Naive B cell (primary cell): ENCODE measurements around the gene RALB. TPM values are rescaled to one million over a fixed set of nuclear protein-coding genes. Genes with fewer than 3 reads are reported as not detected.
"Not testable (repeated sequence)": the region's sequence is repeated elsewhere in the genome, so short reads cannot be mapped to it uniquely, and the experiment has no call there.

ENCODE experiments used
- ATAC-seq, 2 donors: fragments of 150-1000 bp; cut with Tn5 transposase; 2 replicates each; pipeline ENCODE4 v1.10.0; 2021; ENCODE audit warnings: low read depth in 2 of 2, mild to moderate bottlenecking in 2 of 2, moderate library complexity in 2 of 2
- DNase-seq: peaks from one replicate; pipeline ENCODE4 v3.0.0; 2022
- H3K27ac Mint-ChIP-seq, 6 donors: one replicate each; pipeline ENCODE4 v1.8.0; 2020 to 2022; ENCODE audit warnings: mild to moderate bottlenecking in 6 of 6, mixed read lengths in 6 of 6, moderate library complexity in 5 of 6, inconsistent platforms in 2 of 6
- H3K27me3 Mint-ChIP-seq, 3 donors: one replicate each; pipeline ENCODE4 v1.8.0; 2021 to 2022; ENCODE audit warnings: mixed read lengths in 3 of 3, mild to moderate bottlenecking in 1 of 3
- H3K36me3 Mint-ChIP-seq, 2 donors: one replicate each; pipeline ENCODE4 v1.8.0; 2020 to 2022; ENCODE audit warnings: mixed read lengths in 2 of 2, inconsistent platforms in 1 of 2, mild to moderate bottlenecking in 1 of 2
- H3K4me1 Mint-ChIP-seq, 3 donors: one replicate each; pipeline ENCODE4 v1.8.0; 2020 to 2022; ENCODE audit warnings: mixed read lengths in 3 of 3, inconsistent platforms in 1 of 3, mild to moderate bottlenecking in 1 of 3, moderate library complexity in 1 of 3
- H3K4me3 Mint-ChIP-seq, 8 donors: one replicate each; pipeline ENCODE4 v1.8.0; 2020 to 2022; ENCODE audit warnings: mild to moderate bottlenecking in 8 of 8, mixed read lengths in 8 of 8, moderate library complexity in 8 of 8, inconsistent platforms in 2 of 8
- H3K9me3 Mint-ChIP-seq, 7 donors: one replicate each; pipeline ENCODE4 v1.8.0; 2020 to 2022; ENCODE audit warnings: mixed read lengths in 7 of 7, mild to moderate bottlenecking in 5 of 7, inconsistent platforms in 2 of 7, moderate library complexity in 1 of 7
- polyA plus RNA-seq, 6 donors: library from polyadenylated mRNA; unstranded; fragments of 300-500 nt; fragmentation: Illumina TruSeq; gene quantifications; one replicate each; pipeline ENCODE4 v1.2.3, GENCODE V29; 2021; ENCODE audit warnings: low read depth in 6 of 6

RALB gene
- polyA plus RNA-seq, 6 donors from 2014 or later, result 84.0 to 121 (median 97.0) TPM

DNA sequence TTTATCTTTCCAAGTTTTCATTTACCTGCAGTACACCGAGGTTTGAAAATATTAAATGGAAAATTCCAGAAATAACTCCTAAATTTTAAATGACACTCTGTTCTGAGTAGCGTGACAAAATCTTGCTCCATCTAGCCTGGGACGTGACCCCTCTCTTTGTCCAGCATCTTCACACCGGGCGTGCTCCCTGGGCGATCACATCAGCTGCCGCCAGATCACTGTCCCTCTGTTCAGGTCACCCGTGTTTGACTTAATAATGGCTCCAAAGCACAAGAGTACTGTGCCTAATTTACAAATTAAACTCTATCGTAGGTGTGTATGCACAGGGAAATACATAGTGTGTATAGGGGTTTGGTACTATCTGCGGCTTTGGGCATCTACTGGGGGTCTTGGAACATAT is 23.3 kb upstream of the RALB start:
- DNase-seq (no peak), ATAC-seq (no peak)
- peaks cover 24 to 54% (median 42%) of the 10 kb centered on the region in 3 donors for H3K4me1 Mint-ChIP-seq
- no peaks in the 10 kb centered on the region for H3K27me3 Mint-ChIP-seq
- peak overlapping the region in 1 of 8 donors; percentile 21 for H3K4me3 Mint-ChIP-seq
- H3K27ac Mint-ChIP-seq, result no peak overlapping the region
- H3K9me3 Mint-ChIP-seq, result no peaks in the 10 kb centered on the region
- H3K36me3 Mint-ChIP-seq, result no peaks in the 10 kb centered on the region

DNA sequence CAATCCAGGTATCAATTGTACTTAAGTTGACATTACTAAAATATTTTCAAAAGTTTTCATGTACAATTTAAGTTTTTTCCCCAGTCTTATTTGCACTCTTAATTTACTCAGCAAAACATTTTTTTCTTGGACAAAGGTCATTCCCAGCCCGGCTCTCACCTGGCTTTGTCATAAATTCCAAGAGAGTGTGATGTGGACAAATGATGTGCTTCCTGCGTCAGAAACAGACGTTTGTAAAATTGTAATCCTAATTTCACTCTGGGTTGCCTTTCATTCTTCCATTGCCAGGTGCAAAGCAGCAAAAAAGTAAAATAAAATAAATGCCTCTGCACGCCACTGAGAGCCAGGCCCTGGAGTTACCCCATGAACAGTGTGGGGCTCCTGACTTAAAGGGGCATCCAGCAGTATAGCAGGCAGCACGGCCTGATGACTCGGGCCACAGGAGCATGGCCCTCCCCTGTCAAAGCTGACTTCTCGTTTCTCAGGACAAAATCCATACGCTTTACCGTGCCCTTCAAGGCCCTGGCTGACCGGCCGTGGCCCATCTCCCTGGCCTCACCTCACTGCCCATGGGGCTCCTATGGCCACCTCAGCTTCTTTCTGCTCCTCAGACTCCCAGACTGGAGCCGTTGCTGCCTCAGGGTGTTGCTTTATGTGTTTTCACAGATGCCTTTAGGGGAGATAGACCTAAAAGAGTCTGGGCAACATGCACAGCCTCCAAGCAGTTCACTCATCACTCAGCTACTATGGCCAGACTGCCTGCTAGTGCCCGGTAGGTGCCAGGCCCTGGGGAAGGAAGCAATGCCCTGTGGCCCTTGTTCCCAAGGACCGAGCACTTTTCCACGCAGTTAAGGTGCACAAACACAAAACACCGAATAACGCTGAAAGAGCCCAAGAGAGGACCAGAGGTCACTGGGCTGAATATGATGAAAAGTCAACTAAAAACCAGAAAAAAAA is 21.9 kb upstream of the RALB start:
- peak overlapping the region; percentile 85 to 94 (median 92) for H3K4me3 Mint-ChIP-seq
- peak overlapping the region in 4 of 6 donors; percentile 33 to 89 (median 78) for H3K27ac Mint-ChIP-seq
- H3K4me1 Mint-ChIP-seq, result peaks cover 20 to 56% (median 36%) of the 10 kb centered on the region in 3 donors
- H3K36me3 Mint-ChIP-seq, result no peaks in the 10 kb centered on the region
- H3K27me3 Mint-ChIP-seq, result no peaks in the 10 kb centered on the region
- no peak for DNase-seq
- no peak for ATAC-seq
- H3K9me3 Mint-ChIP-seq, result no peaks in the 10 kb centered on the region

GRCh38 chr2:120231564-120231973 is 21.1 kb upstream of the RALB start:
- Mint-ChIP-seq H3K27ac (peak overlapping the region in 3 of 6 donors; percentile 89 to 97 (median 95)), H3K9me3 (no peaks in the 10 kb centered on the region), H3K36me3 (no peaks in the 10 kb centered on the region), H3K4me3 (peak overlapping the region; percentile 85 to 94 (median 92)), H3K27me3 (no peaks in the 10 kb centered on the region), H3K4me1 (peaks cover 20 to 56% (median 36%) of the 10 kb centered on the region in 3 donors)
- DNase-seq (no peak), ATAC-seq (peak in 1 of 2 donors; percentile 6)

DNA sequence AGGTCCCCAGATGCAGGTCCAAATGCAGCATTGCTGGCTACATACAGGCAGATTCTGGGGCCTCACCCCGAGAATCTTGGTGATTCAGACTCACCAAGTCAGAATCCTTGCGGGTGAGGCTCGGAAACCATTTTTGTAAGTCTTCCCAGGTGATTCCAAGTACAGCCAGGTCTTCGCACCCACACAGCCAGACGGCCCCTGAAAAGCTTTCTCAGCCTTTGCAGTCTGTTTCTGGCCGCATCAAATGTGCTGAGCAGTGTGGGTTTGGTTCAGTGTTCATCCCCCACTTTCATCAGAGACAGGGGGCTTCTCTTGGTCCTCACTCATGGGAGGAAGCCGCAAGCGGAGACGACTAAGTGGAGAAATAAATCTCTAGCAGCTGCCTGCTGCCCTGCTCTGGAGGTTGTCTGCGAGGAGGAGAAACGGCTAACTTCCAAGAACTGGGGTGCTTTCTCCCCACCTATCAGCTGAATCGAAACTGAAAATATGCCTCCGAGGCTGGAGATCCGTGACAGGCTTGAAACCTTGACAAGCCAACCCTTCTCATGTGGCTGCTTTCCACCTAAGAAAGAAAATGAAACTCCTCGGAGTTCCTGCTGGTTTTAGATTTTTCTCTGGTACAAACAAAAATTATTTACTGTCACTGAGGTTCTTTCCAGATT is 20.5 kb upstream of the RALB start:
- Mint-ChIP-seq H3K36me3 (no peaks in the 10 kb centered on the region), H3K27me3 (no peaks in the 10 kb centered on the region), H3K4me3 (peak overlapping the region; percentile 85 to 94 (median 92)), H3K27ac (peak overlapping the region; percentile 84 to 97 (median 95)), H3K4me1 (peaks cover 20 to 53% (median 36%) of the 10 kb centered on the region in 3 donors), H3K9me3 (no peaks in the 10 kb centered on the region)
- ATAC-seq (peak; percentile 96 to 97), DNase-seq (peak; percentile 76)

DNA sequence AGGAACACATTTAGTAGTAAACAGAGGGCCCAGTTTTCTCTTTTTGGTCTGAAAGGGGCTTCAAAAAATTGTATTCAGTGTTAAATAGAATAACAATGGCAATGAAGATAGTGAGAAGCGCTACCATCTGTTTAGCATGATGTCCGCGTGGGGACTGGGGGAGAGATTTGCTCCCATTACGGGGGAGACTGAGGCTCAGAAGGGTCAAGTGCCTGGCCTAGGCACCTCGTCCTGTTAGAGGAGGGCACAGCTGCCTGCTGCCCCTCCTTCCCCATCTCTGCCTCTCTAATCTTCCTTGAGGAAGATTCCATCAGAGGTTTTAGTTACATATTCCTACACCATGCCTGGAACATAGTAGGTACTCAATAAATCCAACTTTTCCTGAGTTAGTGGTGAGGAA is 19.4 kb upstream of the RALB start:
- DNase-seq (no peak), ATAC-seq (no peak)
- Mint-ChIP-seq H3K27ac (peak overlapping the region in 5 of 6 donors; percentile 89 to 97 (median 95)), H3K4me1 (peaks cover 11 to 41% (median 31%) of the 10 kb centered on the region in 3 donors), H3K4me3 (peak overlapping the region in 7 of 8 donors; percentile 63 to 93 (median 90)), H3K36me3 (no peaks in the 10 kb centered on the region), H3K27me3 (peaks cover 0 to 4% (median 0%) of the 10 kb centered on the region in 3 donors), H3K9me3 (no peaks in the 10 kb centered on the region)

DNA sequence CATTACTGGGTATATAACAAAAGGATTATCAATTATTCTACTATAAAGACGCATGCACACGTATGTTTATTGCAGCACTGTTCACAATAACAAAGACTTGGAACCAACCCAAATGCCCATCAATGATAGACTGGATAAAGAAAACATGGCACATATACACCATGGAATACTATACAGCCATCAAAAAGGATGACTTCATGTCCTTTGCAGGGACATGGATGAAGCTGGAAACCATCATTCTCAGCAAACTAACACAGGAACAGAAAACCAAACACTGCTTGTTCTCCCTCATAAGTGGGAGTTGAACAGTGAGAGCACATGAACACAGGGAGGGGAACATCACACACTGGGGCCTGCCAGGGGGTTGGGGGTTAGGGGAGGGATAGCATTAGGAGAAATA is 17.5 kb upstream of the RALB start:
- H3K27me3 Mint-ChIP-seq, H3K27ac Mint-ChIP-seq, DNase-seq, H3K4me3 Mint-ChIP-seq, H3K9me3 Mint-ChIP-seq, H3K36me3 Mint-ChIP-seq, ATAC-seq: not testable (repeated sequence)
- H3K4me1 Mint-ChIP-seq, result peaks cover 11 to 29% (median 16%) of the 10 kb centered on the region in 3 donors

GRCh38 chr2:120235681-120236080 is 17.0 kb upstream of the RALB start:
- peaks cover 11 to 28% (median 14%) of the 10 kb centered on the region in 3 donors for H3K4me1 Mint-ChIP-seq
- no peaks in the 10 kb centered on the region for H3K36me3 Mint-ChIP-seq
- ATAC-seq (no peak), DNase-seq (no peak)
- no peaks in the 10 kb centered on the region for H3K9me3 Mint-ChIP-seq
- no peak overlapping the region for H3K27ac Mint-ChIP-seq
- H3K4me3 Mint-ChIP-seq, result no peak overlapping the region
- H3K27me3 Mint-ChIP-seq, result peaks cover 0 to 7% (median 0%) of the 10 kb centered on the region in 3 donors

DNA sequence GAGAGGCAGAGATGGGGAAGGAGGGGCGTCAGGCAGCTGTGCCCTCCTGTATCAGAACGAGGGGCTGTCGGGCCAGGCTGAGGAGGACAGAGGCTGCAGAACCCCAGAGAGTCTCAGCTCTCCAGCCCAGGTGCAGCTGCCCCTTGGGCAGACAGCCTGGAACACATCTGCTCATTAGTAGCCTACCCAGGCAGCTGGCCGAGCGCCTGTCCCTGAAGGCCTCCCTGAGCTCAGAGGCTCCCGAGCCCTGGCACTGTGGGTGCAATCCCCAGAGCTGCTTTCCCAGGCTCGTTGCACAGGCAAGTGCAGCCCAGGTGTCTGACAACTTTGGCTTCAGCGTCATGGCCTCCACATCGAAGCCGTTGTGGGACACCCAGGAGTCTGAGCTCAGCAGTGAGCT is 16.3 kb upstream of the RALB start:
- DNase-seq, result no peak

GRCh38 chr2:120236791-120237190 is 15.9 kb upstream of the RALB start:
- Mint-ChIP-seq H3K36me3 (no peaks in the 10 kb centered on the region), H3K9me3 (no peaks in the 10 kb centered on the region), H3K4me3 (no peak overlapping the region), H3K27ac (no peak overlapping the region), H3K27me3 (peaks cover 0 to 7% (median 0%) of the 10 kb centered on the region in 3 donors), H3K4me1 (peaks cover 5 to 17% (median 6%) of the 10 kb centered on the region in 3 donors)
- no peak for DNase-seq
- no peak for ATAC-seq

More for the DNA sequence above, 16.3 kb upstream of the RALB start:
- H3K27me3 Mint-ChIP-seq, result peaks cover 0 to 7% (median 0%) of the 10 kb centered on the region in 3 donors
- no peak for ATAC-seq
- H3K36me3 Mint-ChIP-seq, result no peaks in the 10 kb centered on the region
- H3K4me3 Mint-ChIP-seq, result no peak overlapping the region
- peaks cover 5 to 22% (median 8%) of the 10 kb centered on the region in 3 donors for H3K4me1 Mint-ChIP-seq
- no peaks in the 10 kb centered on the region for H3K9me3 Mint-ChIP-seq
- H3K27ac Mint-ChIP-seq, result no peak overlapping the region

GRCh38 chr2:120237491-120237902 is 15.2 kb upstream of the RALB start:
- H3K27me3 Mint-ChIP-seq, result peaks cover 0 to 7% (median 0%) of the 10 kb centered on the region in 3 donors
- no peak overlapping the region for H3K4me3 Mint-ChIP-seq
- ATAC-seq (no peak), DNase-seq (no peak)
- H3K27ac Mint-ChIP-seq, result no peak overlapping the region
- no peaks in the 10 kb centered on the region for H3K9me3 Mint-ChIP-seq
- H3K4me1 Mint-ChIP-seq, result peaks cover 5 to 10% (median 6%) of the 10 kb centered on the region in 3 donors
- no peaks in the 10 kb centered on the region for H3K36me3 Mint-ChIP-seq

DNA sequence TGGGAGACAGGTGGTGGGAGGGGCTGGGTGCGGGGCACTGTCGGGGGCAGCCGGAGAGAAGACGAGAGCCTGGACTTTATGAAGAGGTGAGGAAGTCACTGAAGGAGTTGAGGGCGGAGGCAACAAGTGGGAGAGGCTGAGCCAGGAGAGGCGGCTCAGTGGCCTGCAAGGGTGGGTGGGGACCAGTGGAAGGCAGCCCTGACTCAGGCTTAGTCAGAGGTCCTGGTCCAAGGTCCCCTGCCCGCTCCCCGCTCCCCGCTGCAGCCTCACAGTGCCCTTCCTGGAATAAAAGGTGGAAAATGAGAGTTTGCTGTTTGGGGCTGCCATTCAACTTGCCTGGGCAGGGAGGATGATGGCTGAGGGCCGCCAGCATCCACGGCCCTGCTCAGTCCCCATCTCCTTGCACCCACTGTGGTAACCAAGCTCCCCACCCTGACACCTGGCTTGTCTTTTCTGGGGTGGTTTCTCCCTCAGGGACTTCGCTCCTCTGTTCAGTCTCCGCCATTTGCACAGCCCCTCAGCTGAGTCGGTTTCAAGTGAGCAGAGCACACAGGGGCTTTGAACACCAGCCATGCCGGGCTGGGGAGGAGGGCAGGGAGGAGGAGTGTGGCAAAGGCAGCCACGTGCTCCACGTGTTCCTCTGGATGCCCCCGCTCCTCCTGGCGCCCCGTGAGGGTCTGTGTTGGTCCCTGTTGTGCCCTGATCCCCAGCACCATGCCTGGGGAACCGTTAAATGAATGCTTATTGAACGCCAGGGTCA is 13.7 kb upstream of the RALB start:
- Mint-ChIP-seq H3K36me3 (no peaks in the 10 kb centered on the region), H3K27ac (no peak overlapping the region), H3K4me3 (no peak overlapping the region), H3K9me3 (peaks cover 0 to 3% (median 3%) of the 10 kb centered on the region in 7 donors), H3K27me3 (peaks cover 0 to 7% (median 0%) of the 10 kb centered on the region in 3 donors), H3K4me1 (peaks cover 0 to 5% (median 0%) of the 10 kb centered on the region in 3 donors)
- ATAC-seq, result no peak
- DNase-seq, result no peak

- ATAC-seq (no peak), DNase-seq (no peak)
- Mint-ChIP-seq H3K4me1 (no peaks in the 10 kb centered on the region), H3K27ac (peak overlapping the region in 1 of 6 donors; percentile 49), H3K4me3 (no peak overlapping the region), H3K9me3 (peaks cover 0 to 5% (median 4%) of the 10 kb centered on the region in 7 donors), H3K36me3 (no peaks in the 10 kb centered on the region), H3K27me3 (peaks cover 0 to 7% (median 0%) of the 10 kb centered on the region in 3 donors)
Observed at GRCh38 chr2:120239488-120240287, 13.0 kb upstream of the RALB start.
